HG03520 (cell line): ENCODE measurements around the gene RNASE13.
"Not testable (repeated sequence)": the region's sequence is repeated elsewhere in the genome, so short reads cannot be mapped to it uniquely, and the experiment has no call there.

Experiments
- ATAC-seq: cut with Tn5 transposase; IDR thresholded peaks from one replicate; pipeline ENCODE4 v1.9.1; 2021; ENCODE audit warnings: mild to moderate bottlenecking, moderate library complexity; ENCODE audit not compliant: unreplicated experiment

Gene RNASE13

DNA sequence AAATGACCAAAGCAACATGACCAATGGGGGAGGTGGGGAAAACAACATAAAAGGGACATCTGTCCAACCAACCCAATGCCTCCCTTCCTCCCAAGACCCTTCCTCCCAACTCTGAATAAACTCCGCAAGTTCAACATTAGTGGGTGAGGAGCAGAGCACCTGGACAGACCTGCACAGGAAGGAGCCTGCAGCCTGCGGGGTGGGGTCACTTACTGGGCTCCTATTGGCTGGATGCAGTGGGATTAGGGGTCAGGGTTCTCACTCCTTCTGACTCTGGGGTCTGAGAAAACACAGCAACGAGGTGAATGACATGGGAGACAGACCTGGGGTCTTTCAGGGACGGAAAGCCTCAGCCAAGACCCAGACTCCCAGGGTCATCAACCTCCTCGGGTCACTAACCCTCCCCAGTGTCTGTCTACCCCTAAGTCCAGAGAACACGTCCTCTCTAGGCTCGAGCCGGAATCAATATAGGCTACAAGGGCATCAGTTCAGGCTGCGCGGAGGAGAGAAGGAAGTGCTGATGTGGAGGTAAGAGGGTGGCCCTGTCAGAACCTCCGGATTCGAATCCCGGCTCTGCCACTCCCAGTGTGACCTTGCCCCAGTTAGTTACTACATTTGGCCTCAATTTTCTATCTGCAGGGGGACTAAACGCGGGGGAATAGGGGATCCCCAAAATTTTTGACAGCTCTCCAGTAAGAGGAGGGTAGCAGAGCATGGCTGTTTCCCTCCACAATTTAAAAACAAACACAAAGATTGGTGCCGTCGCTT, 10.6 kb downstream of the RNASE13 start:
- no peak for ATAC-seq

- no peak for ATAC-seq
Measured at GRCh38 chr14:21023174-21023573, 11.4 kb downstream of the RNASE13 start.

GRCh38 chr14:21022686-21023085, 11.9 kb downstream of the RNASE13 start:
- ATAC-seq = no peak

GRCh38 chr14:21020977-21021545, 13.5 kb downstream of the RNASE13 start:
- ATAC-seq = no peak

DNA sequence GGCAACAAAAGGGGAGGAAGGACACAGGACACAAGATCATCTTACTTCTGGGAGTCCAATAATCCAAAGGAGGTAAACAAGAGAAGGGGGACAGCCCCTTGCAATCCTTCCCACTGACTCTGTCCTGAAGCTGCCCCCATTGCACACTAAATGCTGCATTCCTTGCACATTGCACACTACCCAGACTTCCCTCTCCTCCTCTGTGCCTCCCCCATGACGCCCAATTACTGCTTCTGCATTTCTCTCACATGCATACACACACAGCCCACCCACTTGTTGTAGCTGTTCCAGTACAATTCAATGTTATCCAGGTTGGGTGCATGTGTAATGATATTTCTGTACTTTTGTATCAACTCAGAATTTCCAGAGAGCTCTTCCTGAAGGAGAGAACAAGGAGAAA, 15.2 kb downstream of the RNASE13 start:
- no peak for ATAC-seq

GRCh38 chr14:21018781-21019180, 15.8 kb downstream of the RNASE13 start:
- ATAC-seq = no peak

GRCh38 chr14:21018286-21018685, 16.3 kb downstream of the RNASE13 start:
- ATAC-seq = no peak

DNA sequence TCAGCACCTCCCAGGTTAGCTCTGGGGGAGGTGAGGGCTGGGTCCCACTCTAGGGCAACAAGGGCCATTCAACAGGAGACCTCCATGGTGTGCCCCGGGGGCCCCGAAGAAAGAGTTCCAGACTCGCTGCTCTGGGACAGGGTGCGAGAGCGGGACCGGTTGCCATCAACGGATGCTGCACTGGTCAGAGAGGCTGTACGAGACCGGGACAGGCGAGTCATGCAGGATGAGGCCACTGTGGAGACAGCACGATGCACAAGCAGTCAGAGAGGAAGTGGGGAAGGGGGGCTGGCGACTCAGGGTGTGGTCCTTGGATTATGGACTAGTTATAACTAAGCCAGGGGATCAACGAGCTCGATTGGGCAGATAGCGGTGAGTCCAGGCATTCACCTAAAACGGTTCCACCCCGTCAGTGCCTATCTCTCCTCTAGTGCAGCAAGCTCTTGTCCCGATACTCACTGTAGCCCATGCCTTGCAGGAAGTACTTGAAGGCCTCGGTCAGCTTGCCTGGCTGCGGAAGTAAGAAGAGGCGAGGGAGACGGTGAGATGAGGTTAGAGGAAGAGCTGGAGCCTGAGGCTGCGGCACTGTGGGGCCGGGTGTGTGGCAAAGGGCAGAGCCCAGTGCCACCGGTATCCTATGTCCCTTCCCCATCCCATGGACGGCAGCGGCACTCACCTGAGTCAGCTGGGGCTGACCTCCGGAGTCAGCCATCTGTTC, 16.9 kb downstream of the RNASE13 start:
- ATAC-seq = no peak

DNA sequence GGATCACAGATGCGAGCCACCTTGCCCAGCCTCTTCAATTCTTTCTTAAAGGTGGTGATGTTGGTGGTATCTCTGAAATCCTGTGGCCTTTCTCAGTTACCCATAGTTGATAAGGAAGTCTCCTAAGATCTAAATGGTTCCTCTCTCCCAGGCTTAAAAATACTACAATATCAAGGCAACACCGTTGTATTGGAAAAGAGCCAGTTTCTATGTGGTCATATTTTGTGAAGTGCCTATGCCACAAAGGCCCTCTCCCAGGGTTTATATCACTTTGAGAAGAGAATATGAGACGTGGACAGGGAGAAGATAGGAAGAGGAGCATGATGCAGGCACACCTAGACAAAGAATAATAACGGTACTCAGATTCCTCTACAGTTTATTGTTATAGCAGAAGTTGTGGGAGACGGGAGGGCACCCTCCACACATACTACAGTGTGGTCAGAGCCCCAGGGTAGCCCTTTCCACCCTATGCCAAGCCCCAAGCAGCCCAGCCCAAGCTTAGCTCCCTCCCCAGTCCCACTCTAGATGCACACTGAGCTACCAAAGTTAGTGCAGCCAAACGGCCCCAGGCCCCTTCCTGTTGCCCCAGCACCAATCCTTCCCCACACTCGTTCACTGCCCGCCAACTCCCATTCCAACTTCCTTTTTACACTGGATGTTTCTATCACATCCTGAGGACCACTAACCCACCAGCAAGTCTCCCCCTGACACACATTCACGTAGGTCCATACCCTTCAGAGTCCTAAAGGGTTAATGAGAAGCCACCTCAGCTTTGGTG, 18.0 kb downstream of the RNASE13 start:
- ATAC-seq = no peak

DNA sequence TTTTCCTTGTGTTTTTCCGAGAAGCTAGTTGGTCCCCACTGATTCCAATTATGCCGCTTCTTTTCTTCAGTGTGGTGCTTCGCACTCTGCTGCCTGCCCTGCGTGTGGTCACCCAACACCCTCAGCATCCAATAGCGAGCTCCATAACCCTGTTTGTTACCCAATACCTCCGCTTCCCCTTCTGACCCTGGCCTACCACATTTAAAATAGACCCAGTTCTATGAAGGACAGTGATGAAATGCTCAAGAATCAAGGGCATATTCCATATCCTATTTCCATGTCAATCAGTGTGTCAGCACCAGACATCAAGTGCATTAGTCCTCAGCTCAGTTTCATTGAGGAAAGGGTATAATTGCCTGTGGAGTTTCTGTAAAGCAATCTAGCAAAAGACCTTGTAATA, 19.3 kb downstream of the RNASE13 start:
- ATAC-seq = no peak

DNA sequence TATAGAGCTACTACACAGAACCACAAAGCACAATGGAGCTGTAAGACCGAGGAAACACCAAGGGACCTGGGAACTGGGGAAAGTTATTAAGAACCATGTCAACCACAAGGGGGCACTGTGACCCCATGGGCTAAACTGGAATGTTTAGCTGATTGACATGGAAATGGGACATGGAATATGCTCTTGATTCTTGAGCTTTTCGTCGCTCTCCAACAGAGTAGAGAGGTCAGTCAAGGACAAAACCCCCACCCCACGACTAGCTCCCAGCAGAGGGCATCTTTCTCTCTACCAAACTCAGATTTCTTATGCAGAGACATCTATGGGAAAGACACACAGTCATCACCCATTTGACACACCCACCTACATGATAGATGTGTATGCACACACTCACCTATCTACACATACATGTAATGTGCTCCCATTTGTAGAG, 19.8 kb downstream of the RNASE13 start:
- no peak for ATAC-seq

GRCh38 chr14:21011136-21011535, 23.5 kb downstream of the RNASE13 start:
- no peak for ATAC-seq

DNA sequence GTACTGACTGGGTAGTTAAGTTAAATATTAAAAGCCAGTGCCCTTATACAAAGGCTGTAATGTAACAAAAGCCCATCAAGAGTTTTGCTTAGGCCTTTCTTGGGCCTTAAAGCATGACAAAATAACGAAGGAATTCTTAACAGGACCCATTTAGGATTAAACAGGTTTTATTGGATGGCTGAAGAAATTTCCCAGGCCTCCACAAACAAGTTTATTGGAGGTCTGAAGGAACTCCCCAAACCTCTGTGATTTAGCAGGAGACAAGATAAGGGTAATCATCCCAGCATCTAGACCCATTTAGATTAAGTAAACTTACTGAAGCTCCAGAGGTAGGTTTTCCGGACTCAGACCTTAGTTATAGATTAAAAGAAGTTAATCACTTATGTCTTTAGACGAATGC, 24.9 kb downstream of the RNASE13 start:
- ATAC-seq = not testable (repeated sequence)

DNA sequence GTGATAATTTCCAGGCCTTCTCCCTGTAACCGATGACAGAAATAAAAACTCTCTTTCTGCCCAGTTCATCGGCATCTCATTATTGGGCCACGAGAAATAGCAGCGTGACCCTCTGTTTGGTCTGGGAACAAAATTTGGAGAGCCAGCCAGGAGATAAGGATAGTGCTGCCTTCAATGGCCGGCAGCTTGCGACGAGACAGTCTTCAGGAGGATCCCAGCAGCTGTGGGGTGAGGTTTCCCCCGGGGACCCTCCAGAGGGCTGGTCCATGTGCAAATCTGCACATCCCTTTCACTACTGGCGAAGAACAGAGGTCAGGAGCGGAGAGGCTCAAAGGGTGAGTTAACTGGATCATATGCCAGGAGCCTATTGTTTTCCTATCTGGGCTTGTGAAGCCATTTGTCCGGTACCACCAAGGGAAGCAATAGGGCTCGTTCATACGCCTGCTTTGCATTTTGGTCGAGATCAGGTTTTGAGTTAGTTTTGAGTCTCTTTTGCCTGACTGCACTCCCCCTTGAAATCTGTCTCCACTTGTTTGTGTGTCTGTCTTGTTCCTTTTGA, 30.7 kb downstream of the RNASE13 start:
- no peak for ATAC-seq

- ATAC-seq = no peak
Measured at GRCh38 chr14:21001218-21001617, 33.4 kb downstream of the RNASE13 start.

- no peak for ATAC-seq
Measured at GRCh38 chr14:20999591-20999990, 35.0 kb downstream of the RNASE13 start.

DNA sequence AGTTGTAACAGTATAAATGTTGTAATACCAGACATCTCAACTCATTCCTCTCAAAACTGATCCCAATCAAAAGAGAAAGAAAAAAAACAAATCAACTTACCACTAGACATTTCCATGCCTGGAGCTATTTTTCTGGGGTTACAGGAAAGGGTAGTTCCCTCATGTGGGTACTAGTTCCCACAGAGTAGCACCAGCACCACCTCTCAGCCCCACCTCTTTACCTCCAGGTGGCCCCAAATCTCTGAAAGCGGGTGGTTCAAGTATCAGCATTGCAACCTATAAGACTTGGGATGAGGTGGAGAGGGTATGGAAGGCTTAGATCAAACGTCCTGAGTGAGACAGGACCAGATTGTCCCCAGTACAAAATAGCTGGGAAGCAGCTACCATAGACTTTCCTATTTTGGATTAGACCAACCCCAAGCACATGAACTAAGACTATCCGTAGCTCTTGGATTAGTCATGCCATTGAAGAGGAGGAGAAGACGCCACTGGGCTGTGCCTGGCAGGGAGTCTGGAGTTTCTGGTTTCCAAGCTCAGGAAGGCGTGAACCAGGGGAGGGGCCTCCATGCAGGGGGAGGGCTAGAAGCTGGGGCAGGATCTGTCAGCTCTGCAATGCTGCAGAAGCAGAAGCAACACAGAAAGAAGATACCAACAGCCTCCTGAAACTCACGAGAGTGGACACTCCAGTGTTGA, 35.8 kb downstream of the RNASE13 start, which contains the start of gene SLC39A2:
SLC39A2 (plus strand) TSS at position 620 of the 693 bp plus-strand sequence. CDS start 154 bp downstream, outside the sequence.
- ATAC-seq = no peak

GRCh38 chr14:20998139-20998538, 36.5 kb downstream of the RNASE13 start:
- no peak for ATAC-seq

GRCh38 chr14:20997564-20997963, 37.0 kb downstream of the RNASE13 start:
- no peak for ATAC-seq

- no peak for ATAC-seq
Measured at GRCh38 chr14:20997115-20997514, 37.5 kb downstream of the RNASE13 start.
